Mucosa of gallbladder (tissue), 1 donor: ENCODE results near the gene BMPR1B. TPM values are rescaled to one million over a fixed set of nuclear protein-coding genes. Genes with fewer than 3 reads are reported as not detected.
"Not testable (repeated sequence)": the region's sequence is repeated elsewhere in the genome, so short reads cannot be mapped to it uniquely, and the experiment has no call there.

Experiments used
- DNase-seq: peaks from one replicate; pipeline ENCODE4 v3.0.0-alpha.2; 2020; ENCODE audit warnings: low spot score
- total RNA-seq: library from RNA; stranded (reverse); gene quantifications from one replicate; pipeline ENCODE4 v1.2.1, GENCODE V29; 2021
- donor health status: DM: no; HTN: no; CAD: no.

Gene BMPR1B
- total RNA-seq, 1 donor from 2014 or later, result 9.7 TPM

DNA sequence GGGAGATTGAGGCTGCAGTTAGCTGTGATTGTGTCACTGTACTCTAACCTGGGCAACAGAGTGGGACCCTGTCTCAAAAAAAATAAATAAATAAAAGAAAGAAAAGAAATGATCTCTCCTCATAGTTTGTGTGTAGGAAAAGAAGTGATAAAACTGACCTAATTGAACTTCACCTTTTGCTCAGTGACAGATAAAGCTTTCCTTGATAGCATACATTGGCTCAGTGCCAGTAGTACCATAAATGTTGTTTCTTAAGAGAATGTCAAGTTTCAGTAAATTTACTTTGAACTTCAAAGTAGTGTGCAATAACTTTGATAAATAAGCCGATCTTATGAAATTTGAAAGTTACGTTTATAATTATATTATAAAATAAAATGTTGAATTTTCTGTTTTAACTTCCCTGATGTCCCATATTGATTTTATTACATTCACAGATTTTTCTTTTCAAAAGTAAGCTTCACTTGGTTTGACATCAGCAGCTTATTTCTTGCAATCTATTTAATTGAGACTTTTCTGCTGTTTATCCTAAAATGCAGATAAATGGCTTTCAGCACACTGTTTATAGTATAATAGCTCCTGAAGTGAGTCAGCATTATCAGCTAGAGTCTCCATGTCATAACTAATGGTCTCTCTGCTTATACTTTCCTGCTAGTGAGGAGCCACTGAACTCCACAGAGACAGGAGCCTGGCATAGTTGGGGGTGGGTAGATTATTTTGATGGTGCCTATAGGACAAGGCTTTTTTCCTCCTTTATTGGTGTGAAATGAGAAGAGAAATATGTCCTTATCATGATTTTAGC is 330.1 kb downstream of the BMPR1B start:
- no peak for DNase-seq

DNA sequence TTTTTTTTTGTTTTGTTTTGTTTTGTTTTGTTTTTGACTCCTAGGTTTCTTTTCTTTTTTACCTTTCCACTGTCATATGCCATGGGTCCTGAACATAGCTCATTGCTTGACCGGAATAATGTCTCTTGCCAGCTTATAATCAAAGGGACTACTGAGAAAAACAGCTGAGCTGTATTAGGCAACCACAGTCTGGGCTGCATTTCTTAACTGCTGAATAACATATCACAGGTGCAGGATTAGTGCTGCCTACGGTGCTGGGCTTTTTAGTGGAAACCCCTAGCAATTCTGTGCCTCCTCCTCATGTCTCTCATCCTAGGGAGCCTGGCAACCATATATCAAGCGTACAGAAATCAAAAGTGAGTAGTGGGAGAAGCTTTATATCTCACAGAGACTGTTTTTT is 333.5 kb downstream of the BMPR1B start:
- DNase-seq, result no peak

DNA sequence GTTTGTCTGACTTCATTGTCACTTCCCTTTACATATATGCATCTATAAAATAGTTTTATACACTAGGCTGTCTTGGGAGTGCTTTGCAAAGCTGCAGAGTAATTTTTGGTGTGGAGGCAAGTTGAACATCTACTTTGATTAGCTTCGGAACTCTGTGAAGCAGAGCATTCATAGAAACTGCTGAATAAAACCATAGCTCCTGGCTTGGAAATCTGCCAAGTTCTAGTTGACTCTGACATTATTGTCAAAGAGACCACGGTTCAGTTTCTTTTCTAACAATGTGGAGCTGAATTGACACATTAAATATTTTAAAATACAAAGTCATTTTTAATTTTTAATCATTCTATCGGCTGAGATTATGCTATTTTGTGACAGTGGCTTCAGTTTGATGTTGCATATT is 335.0 kb downstream of the BMPR1B start:
- no peak for DNase-seq

GRCh38 chr4:95093460-95093859 is 335.7 kb downstream of the BMPR1B start:
- DNase-seq, result no peak

GRCh38 chr4:95093936-95094929 is 336.5 kb downstream of the BMPR1B start:
- no peak for DNase-seq

DNA sequence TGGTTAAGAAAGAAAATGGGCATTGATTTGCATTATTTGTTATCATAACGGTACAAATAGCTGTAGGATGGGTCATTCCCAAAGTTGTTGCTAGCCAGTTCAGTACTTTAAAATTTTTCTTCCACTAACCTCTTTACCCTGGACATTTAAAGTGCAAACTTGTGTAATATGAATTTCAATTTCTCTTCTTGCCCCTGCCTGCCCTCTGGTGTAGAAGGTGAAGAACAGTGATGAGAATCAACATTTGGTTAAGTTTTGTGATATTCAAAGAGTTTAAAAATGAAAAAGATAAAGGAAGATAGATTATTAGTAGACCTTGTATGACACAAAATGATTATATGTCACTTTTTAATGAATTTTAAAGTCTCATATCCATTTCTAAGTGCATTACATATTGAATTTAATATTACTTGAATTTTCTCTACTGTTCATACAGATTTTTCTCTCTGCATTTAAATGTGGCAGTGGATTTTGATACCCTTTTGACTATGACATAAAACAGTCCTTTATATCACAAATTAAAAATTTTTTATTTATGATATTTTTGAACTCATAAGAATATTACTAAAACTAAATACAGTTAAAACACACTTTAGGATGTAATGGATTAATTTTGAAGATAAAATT is 337.7 kb downstream of the BMPR1B start:
- no peak for DNase-seq

GRCh38 chr4:95102162-95102790 is 344.5 kb downstream of the BMPR1B start:
- DNase-seq, result no peak

- no peak for DNase-seq
Measured at GRCh38 chr4:95105112-95105511, 347.4 kb downstream of the BMPR1B start.

GRCh38 chr4:95105983-95106382 is 348.2 kb downstream of the BMPR1B start:
- no peak for DNase-seq

GRCh38 chr4:95106408-95106928 is 348.7 kb downstream of the BMPR1B start:
- DNase-seq, result no peak

DNA sequence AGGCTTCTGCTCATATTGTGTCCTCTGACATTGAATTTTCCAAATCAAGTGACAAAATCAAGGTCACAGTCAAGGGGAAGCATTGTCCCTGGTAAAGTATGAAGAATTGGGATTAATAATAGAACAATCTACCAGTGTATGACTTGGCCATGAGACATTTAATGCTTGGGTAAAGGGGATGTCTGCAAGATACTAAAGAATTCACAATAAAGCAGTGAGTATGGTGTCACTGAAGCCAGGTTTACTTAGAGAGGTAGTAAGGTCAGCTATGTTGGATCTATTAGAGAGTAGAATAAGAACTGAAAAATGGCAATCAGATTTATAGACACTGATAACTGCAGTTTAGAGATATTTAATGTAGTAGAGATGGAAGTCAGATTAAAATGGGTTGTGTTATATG is 349.2 kb downstream of the BMPR1B start:
- DNase-seq, result no peak

- DNase-seq, result peak; percentile 84
Measured at GRCh38 chr4:95107635-95108034, 349.9 kb downstream of the BMPR1B start.

GRCh38 chr4:95108883-95109421 is 351.2 kb downstream of the BMPR1B start:
- no peak for DNase-seq

DNA sequence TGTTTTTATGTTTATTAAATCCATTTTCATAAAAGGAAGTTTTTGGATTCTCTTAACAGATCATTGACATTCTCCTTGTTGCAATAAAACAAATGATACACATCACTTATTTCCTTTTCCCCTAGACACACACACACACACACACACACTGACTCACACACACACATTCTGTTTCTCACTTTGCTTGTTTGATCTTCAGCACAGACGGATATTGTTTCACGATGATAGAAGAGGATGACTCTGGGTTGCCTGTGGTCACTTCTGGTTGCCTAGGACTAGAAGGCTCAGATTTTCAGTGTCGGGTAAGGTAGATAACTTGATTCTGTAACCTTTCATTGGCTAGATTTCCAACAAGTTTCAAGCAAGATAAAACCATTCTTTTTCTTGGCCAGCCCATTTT is 356.8 kb downstream of the BMPR1B start:
- DNase-seq, result no peak

- DNase-seq, result peak; percentile 16
Measured at GRCh38 chr4:95118497-95118896, 360.7 kb downstream of the BMPR1B start.

DNA sequence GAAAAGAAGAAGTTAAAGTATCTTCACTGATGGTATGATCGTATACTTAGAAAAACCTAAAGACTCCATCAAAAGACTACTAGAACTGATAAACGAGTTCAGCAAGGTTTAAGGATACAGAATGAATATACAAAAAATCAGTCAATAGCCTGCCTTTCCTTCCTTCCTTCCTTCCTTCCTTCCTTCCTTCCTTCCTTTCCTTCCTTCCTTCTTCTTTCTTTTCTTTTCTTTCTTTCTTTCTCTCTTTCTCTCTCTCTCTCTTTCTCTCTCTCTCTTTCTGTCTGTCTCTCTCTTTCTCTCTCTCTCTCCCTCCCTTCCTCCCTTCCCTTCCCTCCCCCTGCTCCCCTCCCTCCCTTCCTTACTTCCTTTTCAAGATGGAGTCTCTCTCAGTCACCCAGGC is 362.7 kb downstream of the BMPR1B start:
- no peak for DNase-seq

DNA sequence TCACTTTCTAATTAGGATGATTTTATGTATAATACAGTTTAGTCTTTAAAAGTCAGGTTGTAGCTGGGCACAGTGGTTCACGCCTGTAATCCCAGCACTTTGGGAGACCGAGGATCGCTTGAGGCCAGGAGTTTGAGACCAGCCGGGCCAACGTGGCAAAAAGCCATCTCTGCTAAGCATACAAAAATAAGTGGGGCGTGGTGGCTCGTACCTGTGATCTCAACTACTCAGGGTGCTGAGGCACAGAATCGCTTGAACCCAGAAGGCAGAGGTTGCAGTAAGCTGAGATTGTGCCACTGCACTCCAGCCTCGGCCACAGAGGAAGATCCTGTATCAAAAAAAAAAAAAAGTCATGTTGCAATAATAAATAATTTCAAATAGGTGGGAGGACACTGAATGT is 364.2 kb downstream of the BMPR1B start:
- DNase-seq, result no peak

- DNase-seq, result peak; percentile 24
Measured at GRCh38 chr4:95124906-95125504, 367.2 kb downstream of the BMPR1B start.

DNA sequence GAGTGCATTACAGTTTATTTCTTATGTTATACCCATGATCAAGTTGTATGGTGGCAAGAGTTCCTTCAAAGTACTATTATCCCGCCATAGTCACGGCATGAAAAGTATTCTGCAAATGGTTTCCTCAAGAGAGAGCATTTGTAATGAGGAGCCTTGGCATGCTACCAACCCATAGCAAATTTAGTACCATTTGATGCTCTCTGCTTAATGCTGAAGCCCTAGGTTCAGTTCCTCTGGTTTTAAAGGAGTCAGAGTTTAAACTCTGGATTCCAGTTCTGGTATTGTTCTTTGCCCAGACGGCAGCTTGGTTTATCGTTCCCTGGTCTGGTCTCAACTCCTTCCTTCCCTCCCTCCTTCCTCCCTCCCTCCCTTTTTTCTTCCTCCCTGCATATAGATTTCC is 371.3 kb downstream of the BMPR1B start:
- no peak for DNase-seq

DNA sequence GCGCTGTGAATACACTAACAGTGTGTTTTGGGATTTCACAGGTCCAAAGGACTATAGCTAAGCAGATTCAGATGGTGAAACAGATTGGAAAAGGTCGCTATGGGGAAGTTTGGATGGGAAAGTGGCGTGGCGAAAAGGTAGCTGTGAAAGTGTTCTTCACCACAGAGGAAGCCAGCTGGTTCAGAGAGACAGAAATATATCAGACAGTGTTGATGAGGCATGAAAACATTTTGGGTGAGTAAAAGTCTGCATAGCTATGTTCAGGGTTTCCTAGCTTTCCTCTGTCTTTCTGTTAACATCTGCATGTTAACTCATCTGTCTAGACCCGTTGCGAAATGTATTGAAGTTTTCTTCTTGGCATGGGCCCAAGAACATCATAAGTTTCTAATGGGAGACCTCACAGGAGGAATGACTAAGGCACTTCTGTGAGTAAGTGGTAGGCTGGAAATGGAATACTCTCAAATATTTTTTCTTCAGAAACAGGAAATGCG is 372.1 kb downstream of the BMPR1B start:
- peak; percentile 57 for DNase-seq

- not testable (repeated sequence) for DNase-seq
Measured at GRCh38 chr4:95134016-95134415, 376.3 kb downstream of the BMPR1B start.
